GM18909 (cell line): ENCODE data around the gene KRT3.

Experiments used
- ATAC-seq: cut with Tn5 transposase; IDR thresholded peaks from one replicate; pipeline ENCODE4 v1.9.1; 2021; ENCODE audit warnings: mild to moderate bottlenecking; ENCODE audit not compliant: unreplicated experiment, poor library complexity

KRT3 gene

GRCh38 chr12:52742822-52743457, 53.0 kb downstream of the KRT3 start:
- no peak for ATAC-seq

GRCh38 chr12:52742196-52742580, 53.7 kb downstream of the KRT3 start:
- no peak for ATAC-seq

GRCh38 chr12:52741375-52742195, 54.3 kb downstream of the KRT3 start:
- no peak for ATAC-seq

GRCh38 chr12:52740584-52740983, 55.3 kb downstream of the KRT3 start:
- no peak for ATAC-seq

GRCh38 chr12:52739963-52740362, 56.0 kb downstream of the KRT3 start:
- ATAC-seq: no peak
